Calu3 (cell line): ENCODE measurements around the gene KLK14. TPM values are rescaled to one million over a fixed set of nuclear protein-coding genes. Genes with fewer than 3 reads are reported as not detected.

Source experiments
- BruUV-seq: library from RNA; stranded (reverse); fragments of 400-500 nt; replicated peaks from 2 replicates; lab custom pipeline; 2021; lab: Mats Ljungman, UMichigan
- CTCF ChIA-PET: fragments of 300-600 bp; sonication (Branson Sonifier 250); formaldehyde crosslinking; loops from one replicate; lab custom pipeline; 2022; ENCODE audit warnings: antibody characterized with exemption; lab: Charles Lee
- DNase-seq: peaks from one replicate; pipeline ENCODE4 v3.0.0; 2022
- H3K27ac Mint-ChIP-seq: one replicate; pipeline ENCODE4 v1.8.0; 2022; ENCODE audit warnings: mixed read lengths; ENCODE audit not compliant: unreplicated experiment
- H3K27me3 Mint-ChIP-seq: one replicate; pipeline ENCODE4 v1.8.0; 2022; ENCODE audit warnings: mixed read lengths; ENCODE audit not compliant: unreplicated experiment
- H3K36me3 Mint-ChIP-seq: one replicate; pipeline ENCODE4 v1.8.0; 2022; ENCODE audit warnings: mild to moderate bottlenecking, moderate library complexity, mixed read lengths; ENCODE audit not compliant: insufficient read depth, unreplicated experiment
- H3K4me1 Mint-ChIP-seq: one replicate; pipeline ENCODE4 v1.8.0; 2022; ENCODE audit warnings: mild to moderate bottlenecking, low read depth, mixed read lengths; ENCODE audit not compliant: unreplicated experiment
- H3K4me3 Mint-ChIP-seq: one replicate; pipeline ENCODE4 v1.8.0; 2022; ENCODE audit warnings: mild to moderate bottlenecking, low read depth, moderate library complexity, mixed read lengths; ENCODE audit not compliant: unreplicated experiment
- H3K9me3 Mint-ChIP-seq: one replicate; pipeline ENCODE4 v1.8.0; 2022; ENCODE audit warnings: low read depth, mixed read lengths; ENCODE audit not compliant: unreplicated experiment
- intact Hi-C: fragments of 100-400 bp; cut with micrococcal nuclease; formaldehyde crosslinking; loops from one replicate; pipeline ENCODE4 v1.10.0; 2022; ENCODE audit not compliant: unreplicated experiment
- total RNA-seq: library from RNA; stranded (reverse); gene quantifications from 2 replicates; pipeline ENCODE4 v1.2.3, GENCODE V29; 2022
- TF ChIP-seq, protein P1 (sequence below): fragments of 200-600 bp; IDR thresholded peaks from one replicate; pipeline ENCODE4 v1.8.0; 2022; ENCODE audit warnings: antibody characterized with exemption; ENCODE audit not compliant: unreplicated experiment

Gene KLK14
- total RNA-seq, 1 experiment from 2014 or later: 0.38 TPM

GRCh38 chr19:51065221-51065960, 17.3 kb downstream of the KLK14 start:
- Mint-ChIP-seq H3K4me3 (peak overlapping the region; percentile 56), H3K27ac (no peak overlapping the region), H3K4me1 (no peaks in the 10 kb centered on the region), H3K9me3 (peaks cover 12% of the 10 kb centered on the region), H3K36me3 (no peaks in the 10 kb centered on the region), H3K27me3 (peaks cover 50% of the 10 kb centered on the region)
- CTCF ChIA-PET: interaction anchor here (0.9 kb wide), 1 partner anchor 44 kb away, joined by 4 read pairs; no protein-coding TSS in a partner anchor
- DNase-seq: no peak
- intact Hi-C loops: no loop called here
- TF ChIP-seq, protein P1, sequence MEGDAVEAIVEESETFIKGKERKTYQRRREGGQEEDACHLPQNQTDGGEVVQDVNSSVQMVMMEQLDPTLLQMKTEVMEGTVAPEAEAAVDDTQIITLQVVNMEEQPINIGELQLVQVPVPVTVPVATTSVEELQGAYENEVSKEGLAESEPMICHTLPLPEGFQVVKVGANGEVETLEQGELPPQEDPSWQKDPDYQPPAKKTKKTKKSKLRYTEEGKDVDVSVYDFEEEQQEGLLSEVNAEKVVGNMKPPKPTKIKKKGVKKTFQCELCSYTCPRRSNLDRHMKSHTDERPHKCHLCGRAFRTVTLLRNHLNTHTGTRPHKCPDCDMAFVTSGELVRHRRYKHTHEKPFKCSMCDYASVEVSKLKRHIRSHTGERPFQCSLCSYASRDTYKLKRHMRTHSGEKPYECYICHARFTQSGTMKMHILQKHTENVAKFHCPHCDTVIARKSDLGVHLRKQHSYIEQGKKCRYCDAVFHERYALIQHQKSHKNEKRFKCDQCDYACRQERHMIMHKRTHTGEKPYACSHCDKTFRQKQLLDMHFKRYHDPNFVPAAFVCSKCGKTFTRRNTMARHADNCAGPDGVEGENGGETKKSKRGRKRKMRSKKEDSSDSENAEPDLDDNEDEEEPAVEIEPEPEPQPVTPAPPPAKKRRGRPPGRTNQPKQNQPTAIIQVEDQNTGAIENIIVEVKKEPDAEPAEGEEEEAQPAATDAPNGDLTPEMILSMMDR: no peak
- no TSS peak for BruUV-seq

- TF ChIP-seq, protein P1: no peak
- peak; percentile 24 for DNase-seq
- Mint-ChIP-seq H3K9me3 (peaks cover 12% of the 10 kb centered on the region), H3K27ac (no peak within 1 kb of the TSS), H3K36me3 (no peaks in the 10 kb centered on the region), H3K4me1 (no peaks in the 10 kb centered on the region), H3K27me3 (peaks cover 54% of the 10 kb centered on the region), H3K4me3 (peak within 1 kb of the TSS; percentile 56)
- intact Hi-C loops: no loop called here
- CTCF ChIA-PET: interaction anchor here (0.7 to 0.9 kb wide), 2 partner anchors 12 to 44 kb away, joined by 4 read pairs; no protein-coding TSS in a partner anchor
- BruUV-seq: no TSS peak
Observed at GRCh38 chr19:51064534-51065220, 18.0 kb downstream of the KLK14 start, which contains the start of gene KLK13. KLK13 (minus strand) TSS chr19:51065092; CDS start chr19:51065067, 25 bp downstream.

GRCh38 chr19:51063664-51064063, 19.0 kb downstream of the KLK14 start:
- H3K4me1 Mint-ChIP-seq: no peaks in the 10 kb centered on the region
- no peaks in the 10 kb centered on the region for H3K36me3 Mint-ChIP-seq
- H3K27me3 Mint-ChIP-seq: peaks cover 63% of the 10 kb centered on the region
- H3K27ac Mint-ChIP-seq: no peak overlapping the region
- H3K9me3 Mint-ChIP-seq: peaks cover 12% of the 10 kb centered on the region
- CTCF ChIA-PET: interaction anchor here (0.7 kb wide), 1 partner anchor 13 kb away, joined by 4 read pairs; no protein-coding TSS in a partner anchor
- H3K4me3 Mint-ChIP-seq: no peak overlapping the region
- BruUV-seq: no TSS peak
- intact Hi-C loops: no loop called here
- TF ChIP-seq, protein P1: no peak
- no peak for DNase-seq

- CTCF ChIA-PET: no interaction called here
- TF ChIP-seq, protein P1: no peak
- no peak for DNase-seq
- Mint-ChIP-seq H3K36me3 (no peaks in the 10 kb centered on the region), H3K27me3 (peaks cover 67% of the 10 kb centered on the region), H3K4me3 (no peak overlapping the region), H3K4me1 (no peaks in the 10 kb centered on the region), H3K27ac (no peak overlapping the region), H3K9me3 (peaks cover 6% of the 10 kb centered on the region)
- intact Hi-C loops: no loop called here
- BruUV-seq: no TSS peak
Observed at GRCh38 chr19:51060973-51061372, 21.7 kb downstream of the KLK14 start.
